Activated gamma-delta T cell treated with anti-CD3 and anti-CD28 coated beads, Interleukin-2, amount 50 U/mL, for 16 hours (primary cell): ENCODE measurements around the gene ZNF738.

Experiments used
- DNase-seq: peaks from one replicate; pipeline ENCODE4 v3.0.0-alpha.2; 2020; ENCODE audit warnings: low read depth

Gene ZNF738

GRCh38 chr19:21423057-21424041 lies 64.5 kb downstream of the ZNF738 start:
- DNase-seq = no peak
